Measurements from ENCODE around the gene PUS1. TPM values are rescaled to one million over a fixed set of nuclear protein-coding genes. Genes with fewer than 3 reads are reported as not detected.

PUS1 gene
- total and polyA plus RNA-seq, 4 donors: 6.5 to 20.2 (median 18.8) TPM

GRCh38 chr12:131938082-131938481, 9.0 kb downstream of the PUS1 start:
- H3K36me3 ChIP-seq (ENCODE audit: control insufficient read depth in 1 of 2, insufficient read depth in 2 of 2, low read length in 1 of 2): peaks cover 2% of the 10 kb centered on the region in 2 donors
- no peak overlapping the region for H3K27ac ChIP-seq (ENCODE audit: low read depth in 1 of 2, low read length in 2 of 2)

GRCh38 chr12:131939007-131939406, 9.9 kb downstream of the PUS1 start:
- Histone ChIP-seq H3K9me3 (ENCODE audit: control insufficient read depth, low read length) (no peaks in the 10 kb centered on the region), H3K27ac (ENCODE audit: low read depth in 1 of 2, low read length in 2 of 2) (no peak overlapping the region), H3K27me3 (ENCODE audit: control insufficient read depth in 1 of 2, insufficient read depth in 2 of 2, low read length in 1 of 2) (no peaks in the 10 kb centered on the region), H3K36me3 (ENCODE audit: control insufficient read depth in 1 of 2, insufficient read depth in 2 of 2, low read length in 1 of 2) (peaks cover 2% of the 10 kb centered on the region in 2 donors), H3K4me3 (ENCODE audit: low read length in 2 of 2) (no peak overlapping the region), H3K4me1 (ENCODE audit: control insufficient read depth in 1 of 2, insufficient read depth in 2 of 2, low read length in 2 of 2) (no peaks in the 10 kb centered on the region)
- intact Hi-C loops (cut with DNase I): no loop called here
- 93 to 94% methylated on average over 16 of the region's 16 CpGs for WGBS, 2 donors
- ATAC-seq (ENCODE audit: low FRiP score): no peak
- DNase-seq: peak in 1 of 2 donors; percentile 54

More at GRCh38 chr12:131938082-131938481, 9.0 kb downstream of the PUS1 start:
- no peak overlapping the region for H3K4me3 ChIP-seq (ENCODE audit: low read length in 2 of 2)
- ATAC-seq (ENCODE audit: low FRiP score) (no peak), DNase-seq (peak in 1 of 2 donors; percentile 27)
- H3K27me3 ChIP-seq (ENCODE audit: control insufficient read depth in 1 of 2, insufficient read depth in 2 of 2, low read length in 1 of 2): no peaks in the 10 kb centered on the region
- H3K9me3 ChIP-seq (ENCODE audit: control insufficient read depth, low read length): no peaks in the 10 kb centered on the region
- H3K4me1 ChIP-seq (ENCODE audit: control insufficient read depth in 1 of 2, insufficient read depth in 2 of 2, low read length in 2 of 2): no peaks in the 10 kb centered on the region
- WGBS, 2 donors: 80 to 91% methylated on average over 7 of the region's 7 CpGs
- intact Hi-C loops (cut with DNase I): no loop called here

- Histone ChIP-seq H3K27ac (ENCODE audit: low read depth in 1 of 2, low read length in 2 of 2) (no peak overlapping the region), H3K27me3 (ENCODE audit: control insufficient read depth in 1 of 2, insufficient read depth in 2 of 2, low read length in 1 of 2) (no peaks in the 10 kb centered on the region), H3K4me3 (ENCODE audit: low read length in 2 of 2) (no peak overlapping the region), H3K4me1 (ENCODE audit: control insufficient read depth in 1 of 2, insufficient read depth in 2 of 2, low read length in 2 of 2) (no peaks in the 10 kb centered on the region), H3K9me3 (ENCODE audit: control insufficient read depth, low read length) (no peaks in the 10 kb centered on the region), H3K36me3 (ENCODE audit: control insufficient read depth in 1 of 2, insufficient read depth in 2 of 2, low read length in 1 of 2) (peaks cover 0 to 2% of the 10 kb centered on the region in 2 donors)
- intact Hi-C loops (cut with DNase I): loop anchor here in 1 of 2 donors (10.0 kb wide), 1 partner anchor 225 kb away; the partner anchor contains the start of gene SFSWAP
- DNase-seq: no peak
- ATAC-seq (ENCODE audit: low FRiP score): no peak
- 87 to 89% methylated on average over 8 of the region's 8 CpGs for WGBS, 2 donors
Measured at GRCh38 chr12:131940141-131940547, 11.1 kb downstream of the PUS1 start.

- ATAC-seq (ENCODE audit: low FRiP score): no peak
- H3K27ac ChIP-seq (ENCODE audit: low read depth in 1 of 2, low read length in 2 of 2): no peak overlapping the region
Measured at GRCh38 chr12:131941116-131941986, 12.3 kb downstream of the PUS1 start.

GRCh38 chr12:131941987-131942341, 12.9 kb downstream of the PUS1 start:
- Histone ChIP-seq H3K36me3 (ENCODE audit: control insufficient read depth in 1 of 2, insufficient read depth in 2 of 2, low read length in 1 of 2) (no peaks in the 10 kb centered on the region), H3K27me3 (ENCODE audit: control insufficient read depth in 1 of 2, insufficient read depth in 2 of 2, low read length in 1 of 2) (no peaks in the 10 kb centered on the region), H3K27ac (ENCODE audit: low read depth in 1 of 2, low read length in 2 of 2) (no peak overlapping the region), H3K4me1 (ENCODE audit: control insufficient read depth in 1 of 2, insufficient read depth in 2 of 2, low read length in 2 of 2) (no peaks in the 10 kb centered on the region), H3K9me3 (ENCODE audit: control insufficient read depth, low read length) (no peaks in the 10 kb centered on the region), H3K4me3 (ENCODE audit: low read length in 2 of 2) (no peak overlapping the region)
- ATAC-seq (ENCODE audit: low FRiP score) (no peak), DNase-seq (no peak)
- 94 to 98% methylated on average over 7 of the region's 7 CpGs for WGBS, 2 donors
- intact Hi-C loops (cut with DNase I): loop anchor here in 1 of 2 donors (10.0 kb wide), 1 partner anchor 227 kb away; the partner anchor contains the start of gene SFSWAP

More at GRCh38 chr12:131941116-131941986, 12.3 kb downstream of the PUS1 start:
- intact Hi-C loops (cut with DNase I): loop anchor here in 1 of 2 donors (10.0 kb wide), 1 partner anchor 227 kb away; the partner anchor contains the start of gene SFSWAP
- H3K36me3 ChIP-seq (ENCODE audit: control insufficient read depth in 1 of 2, insufficient read depth in 2 of 2, low read length in 1 of 2): no peaks in the 10 kb centered on the region
- no peak overlapping the region for H3K4me3 ChIP-seq (ENCODE audit: low read length in 2 of 2)
- no peaks in the 10 kb centered on the region for H3K9me3 ChIP-seq (ENCODE audit: control insufficient read depth, low read length)
- 95% methylated on average over 46 of the region's 46 CpGs for WGBS, 2 donors
- H3K27me3 ChIP-seq (ENCODE audit: control insufficient read depth in 1 of 2, insufficient read depth in 2 of 2, low read length in 1 of 2): no peaks in the 10 kb centered on the region
- peak in 1 of 2 donors; percentile 71 for DNase-seq
- H3K4me1 ChIP-seq (ENCODE audit: control insufficient read depth in 1 of 2, insufficient read depth in 2 of 2, low read length in 2 of 2): no peaks in the 10 kb centered on the region

GRCh38 chr12:131942671-131943070, 13.6 kb downstream of the PUS1 start:
- Histone ChIP-seq H3K27me3 (ENCODE audit: control insufficient read depth in 1 of 2, insufficient read depth in 2 of 2, low read length in 1 of 2) (no peaks in the 10 kb centered on the region), H3K36me3 (ENCODE audit: control insufficient read depth in 1 of 2, insufficient read depth in 2 of 2, low read length in 1 of 2) (no peaks in the 10 kb centered on the region), H3K4me3 (ENCODE audit: low read length in 2 of 2) (no peak overlapping the region), H3K9me3 (ENCODE audit: control insufficient read depth, low read length) (no peaks in the 10 kb centered on the region), H3K4me1 (ENCODE audit: control insufficient read depth in 1 of 2, insufficient read depth in 2 of 2, low read length in 2 of 2) (no peaks in the 10 kb centered on the region), H3K27ac (ENCODE audit: low read depth in 1 of 2, low read length in 2 of 2) (no peak overlapping the region)
- WGBS, 2 donors: 95 to 96% methylated on average over 12 of the region's 12 CpGs
- ATAC-seq (ENCODE audit: low FRiP score): no peak
- DNase-seq: peak in 1 of 2 donors; percentile 51
- intact Hi-C loops (cut with DNase I): loop anchor here in 1 of 2 donors (10.0 kb wide), 1 partner anchor 228 kb away; the partner anchor contains the start of gene SFSWAP

- no peaks in the 10 kb centered on the region for H3K9me3 ChIP-seq (ENCODE audit: control insufficient read depth, low read length)
- WGBS, 2 donors: 92 to 97% methylated on average over 8 of the region's 8 CpGs
- intact Hi-C loops (cut with DNase I): loop anchor here in 1 of 2 donors (10.0 kb wide), 1 partner anchor 229 kb away; the partner anchor contains the start of gene SFSWAP
- H3K4me1 ChIP-seq (ENCODE audit: control insufficient read depth in 1 of 2, insufficient read depth in 2 of 2, low read length in 2 of 2): no peaks in the 10 kb centered on the region
- no peak overlapping the region for H3K4me3 ChIP-seq (ENCODE audit: low read length in 2 of 2)
- no peak for ATAC-seq (ENCODE audit: low FRiP score)
- no peaks in the 10 kb centered on the region for H3K36me3 ChIP-seq (ENCODE audit: control insufficient read depth in 1 of 2, insufficient read depth in 2 of 2, low read length in 1 of 2)
- peak in 1 of 2 donors; percentile 47 for DNase-seq
- H3K27me3 ChIP-seq (ENCODE audit: control insufficient read depth in 1 of 2, insufficient read depth in 2 of 2, low read length in 1 of 2): no peaks in the 10 kb centered on the region
- no peak overlapping the region for H3K27ac ChIP-seq (ENCODE audit: low read depth in 1 of 2, low read length in 2 of 2)
Measured at GRCh38 chr12:131943389-131943788, 14.3 kb downstream of the PUS1 start.

- H3K4me3 ChIP-seq (ENCODE audit: low read length in 2 of 2): no peak overlapping the region
- no peak overlapping the region for H3K27ac ChIP-seq (ENCODE audit: low read depth in 1 of 2, low read length in 2 of 2)
- no peaks in the 10 kb centered on the region for H3K4me1 ChIP-seq (ENCODE audit: control insufficient read depth in 1 of 2, insufficient read depth in 2 of 2, low read length in 2 of 2)
- DNase-seq (peak in 1 of 2 donors; percentile 41), ATAC-seq (ENCODE audit: low FRiP score) (no peak)
- intact Hi-C loops (cut with DNase I): loop anchor here in 1 of 2 donors (10.0 kb wide), 1 partner anchor 229 kb away; the partner anchor contains the start of gene SFSWAP
- H3K36me3 ChIP-seq (ENCODE audit: control insufficient read depth in 1 of 2, insufficient read depth in 2 of 2, low read length in 1 of 2): no peaks in the 10 kb centered on the region
- H3K27me3 ChIP-seq (ENCODE audit: control insufficient read depth in 1 of 2, insufficient read depth in 2 of 2, low read length in 1 of 2): no peaks in the 10 kb centered on the region
- 96 to 97% methylated on average over 10 of the region's 10 CpGs for WGBS, 2 donors
- no peaks in the 10 kb centered on the region for H3K9me3 ChIP-seq (ENCODE audit: control insufficient read depth, low read length)
Measured at GRCh38 chr12:131943876-131944275, 14.8 kb downstream of the PUS1 start.
